NCI-H1436 treated with DMSO at 0.1 percent for 48 hours (cell line): ENCODE measurements around the gene RUSC2.
"Not testable (repeated sequence)": the region's sequence is repeated elsewhere in the genome, so short reads cannot be mapped to it uniquely, and the experiment has no call there.

Source experiments
- DNase-seq: peaks from one replicate; lab custom pipeline; 2025; lab: John Stamatoyannopoulos, UW

RUSC2 gene

GRCh38 chr9:35523556-35523955, 33.6 kb downstream of the RUSC2 start:
- DNase-seq = not testable (repeated sequence)

GRCh38 chr9:35526087-35526801, 36.3 kb downstream of the RUSC2 start:
- no peak for DNase-seq

- no peak for DNase-seq
Observed at GRCh38 chr9:35529161-35529823, 39.4 kb downstream of the RUSC2 start.

GRCh38 chr9:35533398-35533797, 43.5 kb downstream of the RUSC2 start:
- no peak for DNase-seq

- DNase-seq = not testable (repeated sequence)
Observed at GRCh38 chr9:35534921-35535320, 45.0 kb downstream of the RUSC2 start.

- no peak for DNase-seq
Observed at GRCh38 chr9:35537913-35538312, 48.0 kb downstream of the RUSC2 start.

- DNase-seq = no peak
Observed at GRCh38 chr9:35538361-35539234, 48.7 kb downstream of the RUSC2 start.
